HG02798 (cell line): ENCODE data around the gene PRRG3.
A peak's percentile ranks its signal among the peaks of the same experiment; 100 is the strongest.

Source experiments
- ATAC-seq: cut with Tn5 transposase; IDR thresholded peaks from one replicate; pipeline ENCODE4 v1.9.1; 2021; ENCODE audit warnings: mild to moderate bottlenecking; ENCODE audit not compliant: unreplicated experiment, poor library complexity

PRRG3 gene

GRCh38 chrX:151703487-151703886 lies 8.2 kb downstream of the PRRG3 start:
- no peak for ATAC-seq

GRCh38 chrX:151704041-151704663 lies 8.9 kb downstream of the PRRG3 start:
- ATAC-seq, result no peak

GRCh38 chrX:151708821-151709220 lies 13.6 kb downstream of the PRRG3 start:
- ATAC-seq, result no peak

GRCh38 chrX:151710457-151710856 lies 15.2 kb downstream of the PRRG3 start:
- ATAC-seq, result no peak

GRCh38 chrX:151711154-151711553 lies 15.9 kb downstream of the PRRG3 start:
- ATAC-seq, result no peak

- no peak for ATAC-seq
Observed at GRCh38 chrX:151711787-151712186, 16.5 kb downstream of the PRRG3 start.

GRCh38 chrX:151712253-151712652 lies 17.0 kb downstream of the PRRG3 start:
- no peak for ATAC-seq

GRCh38 chrX:151713849-151714248 lies 18.6 kb downstream of the PRRG3 start:
- peak; percentile 43 for ATAC-seq

GRCh38 chrX:151714362-151714761 lies 19.1 kb downstream of the PRRG3 start:
- no peak for ATAC-seq

- ATAC-seq, result no peak
Observed at GRCh38 chrX:151715752-151716151, 20.5 kb downstream of the PRRG3 start, which contains the start of gene FATE1. FATE1 (plus strand) TSS chrX:151716035; CDS start chrX:151716120, 85 bp downstream.

GRCh38 chrX:151722241-151722846 lies 27.1 kb downstream of the PRRG3 start:
- ATAC-seq, result no peak

GRCh38 chrX:151723156-151723760 lies 28.0 kb downstream of the PRRG3 start:
- ATAC-seq, result no peak

- no peak for ATAC-seq
Observed at GRCh38 chrX:151724563-151725337, 29.5 kb downstream of the PRRG3 start.

GRCh38 chrX:151725338-151725614 lies 30.0 kb downstream of the PRRG3 start:
- no peak for ATAC-seq

- no peak for ATAC-seq
Observed at GRCh38 chrX:151726751-151727150, 31.5 kb downstream of the PRRG3 start.

GRCh38 chrX:151727346-151727745 lies 32.1 kb downstream of the PRRG3 start:
- ATAC-seq, result no peak

- no peak for ATAC-seq
Observed at GRCh38 chrX:151729056-151729725, 33.9 kb downstream of the PRRG3 start.

GRCh38 chrX:151734446-151734845 lies 39.2 kb downstream of the PRRG3 start, which contains the start of gene CNGA2:
CNGA2 (plus strand) TSS chrX:151734746; CDS start chrX:151738484, 3,738 bp downstream.
- ATAC-seq, result no peak

GRCh38 chrX:151735219-151735618 lies 40.0 kb downstream of the PRRG3 start:
- ATAC-seq, result no peak

GRCh38 chrX:151736685-151737084 lies 41.4 kb downstream of the PRRG3 start:
- no peak for ATAC-seq

GRCh38 chrX:151737494-151737893 lies 42.2 kb downstream of the PRRG3 start:
- ATAC-seq, result no peak
